ENCODE results near the gene DNAJC16.
"Not testable (repeated sequence)": the region's sequence is repeated elsewhere in the genome, so short reads cannot be mapped to it uniquely, and the experiment has no call there.

Gene DNAJC16

DNA sequence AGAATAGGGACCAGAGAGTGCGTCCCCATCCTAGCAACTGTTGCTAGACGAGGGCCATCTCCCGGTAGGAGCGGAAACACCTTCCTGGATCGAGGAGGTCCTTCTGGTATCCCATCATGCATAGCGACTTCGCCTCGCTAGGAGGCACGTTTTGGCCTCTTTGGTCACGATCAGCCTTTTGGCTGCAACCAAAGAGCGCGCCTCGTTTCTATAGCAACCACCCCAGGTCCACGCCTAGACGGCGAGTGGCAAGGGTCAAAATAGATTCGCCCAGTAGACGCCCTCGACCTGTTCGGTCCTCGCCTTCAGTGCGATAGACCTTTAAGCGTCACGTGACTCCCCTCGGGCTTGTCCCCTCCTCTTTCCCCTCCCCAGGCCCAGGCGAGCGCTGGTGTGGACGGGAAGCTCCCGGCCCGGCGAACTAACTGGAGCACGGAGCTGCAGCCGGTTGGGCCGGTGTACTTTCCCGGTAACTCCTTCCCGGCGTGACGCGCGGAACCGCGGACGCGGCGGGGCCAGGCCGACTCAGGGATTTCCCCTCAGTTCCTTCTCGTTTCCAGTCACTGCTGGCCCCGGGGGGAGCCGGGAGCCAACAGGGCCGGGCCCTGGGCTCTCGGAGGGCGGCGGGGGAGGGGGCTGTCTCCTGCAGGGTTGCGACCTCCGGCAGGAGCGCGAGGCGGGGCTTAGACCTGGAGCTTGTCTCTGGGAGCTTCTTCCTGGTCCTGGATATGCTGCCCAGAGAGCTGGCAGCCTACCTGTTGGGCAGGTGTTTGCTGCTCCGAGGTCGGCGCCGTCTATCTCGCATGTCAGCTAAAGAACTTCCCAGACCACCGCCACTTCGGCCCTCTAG lies at the start of gene DNAJC16:
DNAJC16 (plus strand) TSS at position 359 of the 850 bp plus-strand sequence. CDS start 2,258 bp downstream, outside the sequence.
- peak; percentile 99 for DNase-seq

DNA sequence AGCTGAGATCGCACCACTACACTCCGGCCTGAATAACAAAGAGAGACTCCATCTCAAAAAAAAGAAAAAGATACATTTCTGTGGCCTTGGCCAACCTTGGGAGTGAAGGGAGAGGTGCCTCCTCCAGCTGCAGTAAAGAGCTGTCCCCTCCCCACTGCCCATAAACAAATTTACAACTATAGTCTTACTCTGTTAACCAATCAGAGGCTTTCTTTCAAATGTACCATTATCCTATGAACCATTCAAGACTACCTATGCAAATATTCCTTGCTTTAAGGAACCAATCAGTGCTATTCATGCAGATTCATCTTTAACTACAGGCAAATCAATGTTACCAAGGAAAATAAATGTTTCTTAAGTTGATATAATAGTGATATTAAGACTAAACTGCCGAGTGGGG lies 49.7 kb upstream of the DNAJC16 start:
- DNase-seq: no peak

DNA sequence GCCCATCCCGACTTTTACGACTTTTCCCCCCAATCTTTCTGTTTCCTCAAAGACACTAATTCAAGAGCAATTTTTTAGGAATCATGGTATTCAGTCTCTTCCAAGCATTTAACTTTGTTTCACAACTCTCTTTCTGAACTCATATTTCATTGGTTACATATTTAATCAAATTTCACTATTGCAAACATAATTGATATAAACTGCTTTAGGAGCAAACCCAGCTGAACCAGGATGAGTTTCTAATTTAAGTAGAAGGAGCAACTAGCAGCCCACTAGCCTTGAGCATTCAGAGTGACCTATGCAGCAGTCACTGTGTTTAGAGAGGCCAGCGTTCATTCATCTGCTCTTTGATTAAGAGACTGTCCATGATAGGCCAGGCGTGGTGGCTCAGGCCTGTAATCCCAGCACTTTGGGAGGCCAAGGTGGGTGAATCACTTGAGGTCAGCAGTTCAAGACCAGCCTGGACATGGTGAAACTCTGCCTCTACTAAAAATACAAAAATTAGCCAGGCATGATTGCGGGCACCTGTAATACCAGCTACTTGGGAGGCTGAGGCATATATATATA lies 48.9 kb upstream of the DNAJC16 start:
- no peak for DNase-seq

DNA sequence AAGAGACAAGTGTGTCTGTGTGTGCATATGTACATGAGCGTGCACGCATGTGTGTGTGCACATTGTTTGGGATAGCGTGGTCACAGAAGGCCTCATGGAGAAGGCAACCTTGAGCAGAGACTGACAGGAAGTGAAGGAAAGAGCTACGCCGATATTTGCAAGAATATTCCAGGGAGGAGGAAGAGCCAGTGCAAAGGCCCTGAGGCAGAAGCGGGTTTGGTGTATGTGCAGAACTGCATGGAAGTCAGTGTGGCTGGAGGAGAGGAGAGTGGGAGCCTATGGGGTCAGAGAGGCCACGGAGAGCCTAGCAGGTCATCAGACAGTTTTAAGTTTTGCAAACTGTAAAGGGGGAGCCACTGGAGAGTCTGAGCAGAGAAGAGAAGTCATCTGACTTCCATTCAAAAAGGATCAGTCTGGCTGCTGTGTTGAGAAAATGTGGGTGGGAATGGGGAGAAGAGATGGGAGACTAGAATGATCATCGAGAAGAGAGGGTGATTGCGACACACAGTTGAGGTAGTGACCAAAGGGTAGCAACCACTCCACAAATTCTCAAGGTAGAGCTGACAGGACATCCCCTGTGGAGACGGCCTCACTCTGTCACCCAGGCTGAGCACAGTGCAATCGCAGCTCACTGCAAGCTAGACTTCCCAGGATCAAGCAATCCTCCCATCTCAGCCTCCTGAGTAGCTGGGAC lies 46.8 kb upstream of the DNAJC16 start:
- no peak for DNase-seq

DNA sequence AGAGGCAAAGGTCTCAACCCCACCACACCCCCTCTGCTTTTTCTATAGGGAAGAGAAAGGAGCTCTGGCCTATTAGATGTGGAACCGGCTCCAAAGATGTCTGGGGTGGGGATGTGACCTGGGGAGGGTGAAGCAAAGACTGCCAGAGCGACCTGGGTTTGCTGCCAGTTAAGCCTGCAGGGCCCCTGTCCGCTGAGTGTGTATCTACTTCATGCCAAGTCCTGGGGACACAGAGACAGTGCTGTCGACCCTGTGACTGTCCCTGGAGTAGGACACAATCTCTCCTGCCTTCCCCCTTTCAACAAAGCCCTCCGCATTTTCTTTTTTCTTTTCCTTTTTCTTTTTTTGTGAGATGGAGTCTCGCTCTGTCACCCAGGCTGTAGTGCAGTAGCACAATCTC lies 44.2 kb upstream of the DNAJC16 start:
- not testable (repeated sequence) for DNase-seq

DNA sequence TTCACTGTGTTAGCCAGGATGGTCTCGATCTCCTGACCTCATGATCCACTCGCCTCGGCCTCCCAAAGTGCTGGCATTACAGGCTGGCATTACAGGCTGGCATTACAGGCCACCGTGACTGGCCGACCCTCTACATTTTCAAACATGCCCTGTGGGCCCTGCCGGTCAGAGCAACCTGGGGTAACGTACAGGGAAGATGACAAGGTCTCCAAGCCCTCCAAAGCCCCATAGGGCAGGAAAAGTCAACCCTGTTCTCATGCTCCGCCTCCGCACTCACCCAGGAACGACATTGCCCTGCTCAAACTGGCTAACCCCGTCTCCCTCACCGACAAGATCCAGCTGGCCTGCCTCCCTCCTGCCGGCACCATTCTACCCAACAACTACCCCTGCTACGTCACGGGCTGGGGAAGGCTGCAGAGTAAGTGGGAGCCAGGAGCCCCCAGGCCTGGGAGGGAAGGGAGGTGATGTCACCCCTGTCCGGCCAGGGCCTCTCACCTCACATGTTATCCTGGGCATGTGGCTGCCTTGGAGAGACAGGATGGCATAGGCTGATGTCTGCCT lies 43.6 kb upstream of the DNAJC16 start:
- DNase-seq: not testable (repeated sequence)

DNA sequence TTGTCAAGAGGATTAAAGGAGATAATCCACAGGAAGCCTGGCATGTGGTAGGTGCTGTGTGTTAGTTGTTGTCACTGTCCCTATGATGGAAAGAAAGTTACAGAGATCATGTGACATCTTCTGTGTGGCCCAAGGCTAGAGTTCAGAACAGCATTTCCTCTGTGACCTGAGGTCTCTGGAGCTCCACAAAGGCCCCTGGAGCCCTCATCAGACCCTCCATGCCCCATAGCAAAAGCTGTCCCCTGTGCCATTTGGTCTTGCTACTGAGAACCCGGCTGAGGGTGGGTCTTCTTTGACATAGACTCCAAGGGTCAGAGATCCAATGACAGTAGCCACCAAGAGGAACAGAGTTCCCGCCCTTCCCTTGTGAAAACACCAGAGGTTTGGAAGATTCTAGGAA lies 42.7 kb upstream of the DNAJC16 start:
- DNase-seq: no peak

DNA sequence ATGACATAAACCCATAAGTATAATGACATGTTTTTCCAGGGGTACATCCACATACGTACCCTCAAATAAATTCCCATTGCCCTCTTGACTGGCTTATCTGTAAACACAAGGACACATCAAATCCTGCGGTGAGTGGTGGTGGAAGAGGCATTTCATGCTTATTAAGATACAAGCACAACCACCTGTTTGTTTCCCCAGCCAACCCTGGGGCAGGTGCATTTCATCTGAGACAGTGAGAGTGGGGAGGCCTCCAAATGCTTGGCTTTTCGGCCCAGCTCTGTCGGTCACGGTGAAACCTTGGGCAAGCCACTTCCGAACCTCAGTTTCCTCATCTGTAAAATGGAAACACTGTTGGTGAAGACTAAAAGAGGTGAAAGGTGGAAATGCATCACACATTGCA lies 42.2 kb upstream of the DNAJC16 start:
- DNase-seq: not testable (repeated sequence)

DNA sequence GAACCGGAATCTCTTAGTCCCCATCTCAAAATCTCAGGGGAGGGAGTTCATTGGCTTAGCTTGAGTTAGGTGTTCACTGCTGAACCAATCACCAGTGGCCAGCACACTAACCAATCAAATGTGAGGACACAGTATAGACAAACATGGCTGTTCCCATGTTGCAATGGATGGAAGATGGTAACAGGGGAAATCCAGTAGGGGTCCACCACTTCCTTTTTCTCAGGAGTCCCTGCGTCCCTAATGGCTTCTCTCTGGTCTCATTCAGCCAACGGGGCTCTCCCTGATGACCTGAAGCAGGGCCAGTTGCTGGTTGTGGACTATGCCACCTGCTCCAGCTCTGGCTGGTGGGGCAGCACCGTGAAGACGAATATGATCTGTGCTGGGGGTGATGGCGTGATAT lies 41.0 kb upstream of the DNAJC16 start:
- DNase-seq: no peak

DNA sequence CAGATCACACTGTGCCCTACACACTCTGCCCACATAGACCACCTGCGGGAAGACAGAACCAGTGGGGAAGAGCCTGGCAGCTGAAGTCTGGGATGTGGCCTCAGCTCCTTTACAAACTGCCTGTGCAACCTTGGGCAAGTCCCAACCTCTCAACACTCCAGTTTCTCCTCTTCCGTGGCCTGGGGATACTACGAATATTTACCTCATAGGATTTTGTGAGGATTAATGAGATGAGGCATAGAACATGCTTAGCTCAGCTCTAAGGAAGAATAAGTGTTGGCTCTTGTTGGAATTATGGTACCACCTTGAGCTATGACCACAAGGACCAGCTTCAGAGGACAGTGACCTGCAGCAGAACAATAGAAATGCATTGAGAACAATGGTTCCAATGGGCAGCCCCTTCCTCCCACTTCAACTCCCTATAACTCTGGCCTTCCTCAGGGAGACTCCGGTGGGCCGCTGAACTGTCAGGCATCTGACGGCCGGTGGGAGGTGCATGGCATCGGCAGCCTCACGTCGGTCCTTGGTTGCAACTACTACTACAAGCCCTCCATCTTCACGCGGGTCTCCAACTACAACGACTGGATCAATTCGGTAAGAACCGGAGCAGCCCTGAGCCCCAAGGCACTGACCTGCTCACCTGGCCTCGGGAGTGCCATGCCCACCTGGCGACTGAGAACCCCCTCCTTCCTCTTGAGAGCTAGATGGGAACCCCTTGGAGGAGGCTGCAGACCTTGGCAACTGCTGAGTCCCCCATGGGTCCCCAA lies 39.6 kb upstream of the DNAJC16 start:
- not testable (repeated sequence) for DNase-seq

DNA sequence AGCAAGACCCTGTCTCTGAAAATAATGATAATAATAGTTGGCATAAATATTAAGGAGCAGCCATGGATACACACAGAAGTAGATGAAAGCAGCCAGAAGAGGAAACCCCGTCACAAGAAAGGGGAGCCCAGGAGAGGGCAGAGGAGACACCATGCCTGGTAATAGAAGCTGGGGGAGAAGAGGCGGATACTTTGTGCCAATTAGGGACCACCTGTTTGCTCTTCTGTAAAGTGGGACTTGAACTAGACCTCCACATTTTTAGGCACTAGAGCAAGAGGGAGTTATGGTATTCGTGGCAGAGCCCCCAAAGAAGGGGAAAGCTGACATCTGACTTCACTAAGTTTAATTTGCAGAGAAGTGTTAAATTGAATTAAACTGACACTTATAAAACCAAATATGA lies 38.3 kb upstream of the DNAJC16 start:
- no peak for DNase-seq

DNA sequence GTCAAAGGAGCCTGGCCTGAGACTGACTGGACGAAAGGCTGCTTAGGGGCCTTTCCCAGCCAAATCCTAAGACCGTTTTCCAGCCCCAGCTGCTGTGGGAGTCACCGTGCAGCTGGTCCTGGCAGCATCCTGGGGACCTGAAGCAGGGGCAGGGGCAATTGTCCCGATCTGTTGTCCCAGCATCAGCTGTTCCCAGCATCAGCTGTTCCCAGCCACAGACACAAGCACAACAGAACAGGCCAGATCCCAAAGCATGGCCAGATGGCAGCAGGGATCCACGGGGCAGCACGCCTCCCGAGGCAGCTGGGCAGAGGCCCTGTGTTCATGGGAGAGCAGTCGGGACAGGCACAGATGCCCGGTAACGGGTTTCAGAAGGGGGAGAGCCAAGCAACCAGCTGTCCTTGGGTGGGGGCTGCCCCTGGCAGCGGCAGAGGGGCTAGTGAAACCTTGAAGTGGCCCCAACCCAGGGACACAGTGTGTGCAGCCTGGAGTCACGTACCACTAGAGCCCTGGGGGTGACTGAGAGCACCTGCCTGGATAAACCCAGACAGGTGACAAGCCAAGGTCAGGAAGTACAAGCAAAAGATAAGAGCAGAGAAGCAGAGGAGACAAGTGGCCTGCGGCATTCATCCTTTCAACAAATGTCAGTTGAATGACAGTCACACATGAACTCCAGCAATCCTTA lies 37.5 kb upstream of the DNAJC16 start:
- no peak for DNase-seq

DNA sequence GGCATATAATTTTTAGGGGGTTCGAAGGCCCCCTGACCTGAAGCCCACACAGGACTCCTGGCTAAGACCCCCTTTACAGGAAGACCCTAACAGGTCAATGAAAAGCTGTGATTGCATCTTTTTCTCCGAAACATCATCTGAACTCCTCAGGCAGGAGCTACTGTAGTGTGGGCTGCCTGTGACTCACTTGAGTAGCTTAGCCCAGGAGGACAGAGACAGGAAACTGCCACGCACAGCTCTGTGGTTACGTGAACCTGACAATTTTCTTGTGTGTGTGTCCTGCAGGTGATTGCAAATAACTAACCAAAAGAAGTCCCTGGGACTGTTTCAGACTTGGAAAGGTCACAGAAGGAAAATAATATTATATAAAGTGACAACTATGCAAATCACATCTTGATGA lies 35.6 kb upstream of the DNAJC16 start:
- DNase-seq: not testable (repeated sequence)

DNA sequence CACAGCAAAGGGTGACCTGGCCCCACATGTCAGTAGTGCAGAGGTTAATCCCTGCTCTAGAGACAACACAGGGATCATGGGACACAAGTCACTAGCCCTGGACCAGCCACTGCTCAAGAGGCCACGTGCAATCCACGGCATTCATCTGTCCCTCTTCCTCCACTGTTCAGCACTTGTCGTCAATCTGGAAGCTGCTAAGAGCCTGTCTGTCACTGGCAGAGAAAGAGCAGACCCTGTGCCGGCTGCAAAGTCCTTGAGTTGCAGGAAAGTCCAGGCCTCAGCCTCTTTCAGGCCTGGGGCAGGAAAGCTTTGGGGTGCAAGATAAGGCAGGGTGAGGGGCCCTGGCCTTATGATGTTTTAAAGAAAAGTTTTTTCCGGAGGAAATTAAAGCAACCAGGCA lies 34.1 kb upstream of the DNAJC16 start:
- no peak for DNase-seq

DNA sequence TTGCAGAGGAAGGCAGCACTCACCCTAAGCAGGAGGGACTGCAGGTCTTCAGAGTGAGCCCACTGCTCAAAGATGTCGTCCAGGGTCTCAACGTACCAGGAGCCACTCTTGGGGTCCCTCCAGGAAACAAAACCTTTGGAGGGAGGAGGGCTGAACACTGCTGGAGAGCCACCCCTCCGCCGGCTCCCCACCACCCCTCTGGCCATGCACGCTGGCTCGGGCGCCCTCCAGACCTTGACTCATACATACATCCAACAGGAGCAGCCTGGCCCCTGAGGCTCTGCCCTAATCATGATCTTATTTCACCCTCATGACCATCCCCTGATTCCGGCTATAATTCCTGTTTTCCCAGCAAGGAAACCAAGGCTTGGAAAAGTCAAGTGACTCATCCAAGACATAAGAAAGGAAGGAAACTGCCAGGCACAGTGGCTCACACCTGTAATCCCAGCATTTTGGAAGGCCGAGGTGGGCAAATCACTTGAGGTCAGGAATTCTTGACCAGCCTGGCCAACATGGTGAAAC lies 32.7 kb upstream of the DNAJC16 start:
- no peak for DNase-seq

DNA sequence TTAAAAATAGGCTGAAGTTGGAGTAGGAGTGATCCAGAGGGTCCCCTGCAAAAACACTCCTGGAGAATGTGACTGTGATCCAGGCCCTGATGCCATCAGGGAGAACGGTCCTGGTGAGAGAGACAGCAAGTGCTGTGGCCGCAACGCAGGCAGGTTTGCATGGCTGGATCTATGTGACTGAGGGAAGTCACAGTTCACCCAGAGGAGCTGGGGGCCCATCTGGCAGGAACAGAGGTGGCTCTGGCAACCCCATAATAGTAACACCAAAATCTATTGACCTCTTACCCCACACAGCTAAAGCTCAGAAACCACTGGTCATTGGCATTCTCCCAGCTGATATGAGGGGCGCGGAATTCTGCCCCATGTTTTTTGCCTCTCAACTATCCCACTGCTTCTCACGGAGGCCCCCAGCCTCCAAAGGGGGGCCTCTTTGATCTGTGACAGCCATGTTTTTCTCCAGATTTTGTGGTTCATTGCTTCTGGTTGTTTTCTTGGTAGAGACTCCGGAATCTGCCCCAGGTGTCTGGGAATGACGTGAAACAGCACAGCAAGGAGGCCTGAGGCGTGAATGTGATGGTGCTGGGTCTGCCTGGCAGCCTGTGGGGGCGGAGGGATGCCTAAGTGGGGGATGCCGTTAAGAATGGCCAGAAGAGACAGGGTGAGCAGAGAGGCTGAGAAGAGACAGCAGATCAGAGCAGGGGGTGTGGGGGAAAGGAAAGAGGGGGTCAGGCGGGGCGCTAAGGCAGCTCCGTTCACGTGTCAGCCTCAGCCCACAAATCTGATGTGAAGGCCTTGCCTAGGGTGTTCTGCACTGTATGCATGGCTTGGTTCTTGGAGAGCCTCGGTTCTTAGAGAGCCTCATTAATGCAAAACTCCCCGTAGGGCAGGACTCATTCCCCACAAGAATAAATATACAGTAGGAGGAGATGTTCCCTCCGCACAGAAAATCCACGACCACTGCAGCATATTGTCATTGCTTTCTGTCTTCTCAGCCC lies 26.2 kb upstream of the DNAJC16 start:
- no peak for DNase-seq

DNA sequence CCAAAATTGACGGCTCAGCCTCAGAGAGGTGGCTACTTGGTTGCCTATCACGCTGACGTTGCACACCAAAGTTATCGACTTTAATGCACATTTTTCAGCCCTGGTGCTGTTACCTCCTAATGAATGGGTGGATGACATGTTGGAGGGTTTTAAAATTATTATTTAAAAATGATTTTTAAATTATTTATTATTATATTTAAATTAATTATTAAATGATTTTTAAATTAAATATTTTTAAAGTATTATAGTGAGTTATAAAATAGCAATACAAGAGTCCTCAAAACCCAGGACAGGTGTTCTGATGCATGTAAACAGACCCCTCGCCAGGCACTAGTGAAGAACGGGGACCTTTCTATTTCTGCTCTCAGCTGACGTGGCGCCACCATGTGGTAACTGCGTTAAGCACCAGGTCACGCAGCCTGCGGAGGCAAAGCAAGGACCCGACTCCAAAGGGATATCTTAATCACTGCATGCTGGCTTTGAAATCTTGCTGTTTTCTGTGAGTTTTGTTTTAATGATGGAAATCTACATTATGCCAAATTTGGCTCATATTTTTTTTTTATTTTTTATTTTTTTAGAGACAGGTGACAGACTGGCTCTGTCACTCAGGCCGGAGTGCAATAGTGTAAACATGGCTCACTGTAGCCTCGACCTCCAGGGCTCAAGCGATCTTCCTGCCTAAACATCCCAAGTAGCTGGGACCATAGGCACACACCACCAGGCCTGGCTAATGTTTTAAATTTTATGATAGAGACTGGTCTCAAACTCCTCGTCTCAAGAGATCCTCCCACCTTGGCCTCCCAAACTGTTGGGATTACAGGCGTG lies 25.2 kb upstream of the DNAJC16 start:
- DNase-seq: no peak

DNA sequence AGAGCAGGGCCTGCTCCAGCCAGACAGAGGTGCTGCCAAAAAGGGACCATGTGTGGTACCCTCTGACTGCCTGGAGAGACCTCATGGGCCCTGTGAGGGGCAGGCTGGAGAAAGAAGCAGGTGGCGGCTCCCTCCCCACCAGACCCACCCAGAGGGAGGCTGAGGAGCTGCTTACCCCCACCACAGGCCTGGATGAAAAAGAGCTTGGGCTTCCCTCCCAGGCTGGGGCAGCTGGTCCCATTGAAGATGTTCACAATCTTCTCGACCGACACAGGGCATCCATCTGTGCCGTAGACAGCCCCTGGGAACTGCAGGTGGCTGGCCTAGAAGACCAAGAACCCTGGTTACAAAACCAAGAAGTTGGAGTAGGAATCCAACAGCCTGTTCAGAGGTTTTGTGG lies 22.2 kb upstream of the DNAJC16 start:
- no peak for DNase-seq

DNA sequence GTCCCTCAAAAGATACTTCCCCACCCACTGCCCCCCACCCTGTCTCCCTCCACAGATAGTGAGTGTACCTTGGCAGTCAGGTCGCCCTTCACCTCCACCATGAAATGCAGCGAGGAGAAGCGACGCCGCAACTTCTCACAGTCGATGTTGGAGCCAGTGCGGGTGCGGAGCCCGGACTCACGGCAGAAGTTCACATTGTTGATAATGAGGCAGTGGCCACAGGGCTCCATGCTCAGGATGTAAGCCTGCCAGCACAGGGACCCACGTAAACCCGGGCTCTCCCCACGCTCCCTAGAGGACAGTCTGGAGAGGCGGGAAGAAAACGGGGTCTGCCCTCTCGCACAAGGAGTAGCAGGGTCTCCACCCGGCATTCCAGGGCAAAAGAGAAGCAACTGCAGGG lies 19.8 kb upstream of the DNAJC16 start:
- no peak for DNase-seq

DNA sequence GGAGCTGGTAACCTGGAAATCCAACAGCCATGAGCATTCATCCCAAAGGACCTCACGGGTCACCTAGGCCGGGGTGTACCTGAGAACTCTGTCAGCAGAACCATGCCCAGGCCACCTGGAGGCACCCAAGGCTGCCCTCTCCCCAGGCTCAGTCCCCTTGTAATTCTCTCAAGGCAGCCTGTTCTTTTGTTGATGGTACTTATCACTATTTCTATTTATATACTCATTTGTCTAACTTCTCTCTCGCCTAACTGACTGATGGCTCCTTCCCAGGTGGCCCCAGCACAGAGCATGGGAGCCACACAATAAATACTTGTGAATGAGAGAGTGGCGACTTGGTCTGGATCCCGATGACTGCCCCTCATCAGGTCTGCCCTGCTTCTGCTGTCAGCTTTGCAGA lies 19.4 kb upstream of the DNAJC16 start:
- no peak for DNase-seq

Measured in GF-D8 (cell line).